Neural progenitor cell (in vitro differentiated cells): ENCODE measurements around the gene ATXN8OS.
"Not testable (repeated sequence)": the region's sequence is repeated elsewhere in the genome, so short reads cannot be mapped to it uniquely, and the experiment has no call there.

Experiments
- EZH2 ChIP-seq: fragments of 200-600 bp; sonication (generic); IDR thresholded peaks from 2 replicates; pipeline ENCODE4 v1.6.1; 2017; ENCODE audit warnings: antibody characterized with exemption, mild to moderate bottlenecking, moderate library complexity
- EZH2phosphoT487 ChIP-seq: fragments of 200-600 bp; sonication (generic); IDR thresholded peaks from 2 replicates; pipeline ENCODE4 v1.6.1; 2017; ENCODE audit warnings: antibody characterized with exemption
- TF ChIP-seq, protein P1 (sequence below): fragments of 200-600 bp; sonication (generic); IDR thresholded peaks from 2 replicates; pipeline ENCODE4 v1.5.1; 2017; ENCODE audit warnings: antibody characterized with exemption, mild to moderate bottlenecking

GRCh38 chr13:70142658-70143057 is 35.0 kb downstream of the ATXN8OS start:
- TF ChIP-seq EZH2, EZH2phosphoT487: not testable (repeated sequence)
- TF ChIP-seq, protein P1, sequence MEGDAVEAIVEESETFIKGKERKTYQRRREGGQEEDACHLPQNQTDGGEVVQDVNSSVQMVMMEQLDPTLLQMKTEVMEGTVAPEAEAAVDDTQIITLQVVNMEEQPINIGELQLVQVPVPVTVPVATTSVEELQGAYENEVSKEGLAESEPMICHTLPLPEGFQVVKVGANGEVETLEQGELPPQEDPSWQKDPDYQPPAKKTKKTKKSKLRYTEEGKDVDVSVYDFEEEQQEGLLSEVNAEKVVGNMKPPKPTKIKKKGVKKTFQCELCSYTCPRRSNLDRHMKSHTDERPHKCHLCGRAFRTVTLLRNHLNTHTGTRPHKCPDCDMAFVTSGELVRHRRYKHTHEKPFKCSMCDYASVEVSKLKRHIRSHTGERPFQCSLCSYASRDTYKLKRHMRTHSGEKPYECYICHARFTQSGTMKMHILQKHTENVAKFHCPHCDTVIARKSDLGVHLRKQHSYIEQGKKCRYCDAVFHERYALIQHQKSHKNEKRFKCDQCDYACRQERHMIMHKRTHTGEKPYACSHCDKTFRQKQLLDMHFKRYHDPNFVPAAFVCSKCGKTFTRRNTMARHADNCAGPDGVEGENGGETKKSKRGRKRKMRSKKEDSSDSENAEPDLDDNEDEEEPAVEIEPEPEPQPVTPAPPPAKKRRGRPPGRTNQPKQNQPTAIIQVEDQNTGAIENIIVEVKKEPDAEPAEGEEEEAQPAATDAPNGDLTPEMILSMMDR: not testable (repeated sequence)
